GM04504 (cell line): Measurements from ENCODE around the gene CD5L.

Experiments used
- DNase-seq: peaks from one replicate; pipeline ENCODE4 v3.0.0-alpha.2; 2012; ENCODE audit warnings: low read depth

CD5L gene

DNA sequence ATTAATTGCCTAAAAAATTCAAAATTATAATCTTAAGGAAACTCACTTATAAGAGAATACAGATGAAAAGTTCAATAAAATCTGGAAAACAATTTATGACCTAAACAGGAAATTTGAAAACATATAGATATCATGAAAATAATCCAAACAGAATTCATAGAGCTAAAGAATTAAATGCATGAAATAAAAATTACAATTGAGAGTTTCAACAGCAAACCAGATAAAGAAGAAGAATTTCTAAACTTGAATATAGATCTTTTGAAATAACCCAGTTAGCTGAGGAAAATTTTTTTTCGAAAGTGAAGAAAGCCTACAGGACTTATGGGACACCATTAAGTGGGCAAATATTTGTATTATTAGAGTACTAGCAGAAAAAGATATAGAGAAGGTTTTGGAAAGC, 28.3 kb downstream of the CD5L start:
- no peak for DNase-seq

DNA sequence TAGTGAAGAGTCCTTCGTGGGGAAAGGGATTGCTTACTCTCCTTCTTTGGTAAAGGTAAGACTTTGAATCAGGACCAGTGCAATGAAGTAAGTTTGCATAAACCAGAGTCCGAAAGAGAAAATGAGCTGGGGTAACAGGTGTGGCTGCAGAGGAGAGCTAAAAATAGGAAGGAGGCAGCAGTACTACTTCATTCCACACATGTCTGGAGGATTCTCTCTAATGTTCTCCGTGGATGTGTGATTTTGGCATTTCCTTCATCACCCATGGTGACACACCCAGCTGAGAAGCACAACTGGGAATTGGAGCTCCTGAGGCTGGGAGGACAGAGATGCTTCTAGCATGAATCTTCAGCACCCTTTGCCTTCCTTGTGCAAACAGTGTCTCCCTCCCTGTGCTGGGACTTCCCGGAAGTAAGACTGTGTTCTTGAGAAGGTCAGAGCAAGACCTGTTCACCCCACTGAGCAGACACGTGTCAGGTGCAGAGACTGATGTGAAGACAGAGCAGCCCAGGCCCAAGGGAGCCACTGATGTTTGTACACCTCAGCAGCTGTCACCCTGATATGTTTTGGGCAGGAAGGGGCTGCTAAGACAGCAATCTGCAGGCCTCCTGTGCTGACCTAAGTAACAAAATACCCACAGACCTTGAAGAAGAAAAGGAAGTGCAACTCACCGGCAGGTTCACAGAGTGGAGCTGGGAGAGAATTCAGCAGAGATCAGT, 35.0 kb downstream of the CD5L start:
- no peak for DNase-seq

DNA sequence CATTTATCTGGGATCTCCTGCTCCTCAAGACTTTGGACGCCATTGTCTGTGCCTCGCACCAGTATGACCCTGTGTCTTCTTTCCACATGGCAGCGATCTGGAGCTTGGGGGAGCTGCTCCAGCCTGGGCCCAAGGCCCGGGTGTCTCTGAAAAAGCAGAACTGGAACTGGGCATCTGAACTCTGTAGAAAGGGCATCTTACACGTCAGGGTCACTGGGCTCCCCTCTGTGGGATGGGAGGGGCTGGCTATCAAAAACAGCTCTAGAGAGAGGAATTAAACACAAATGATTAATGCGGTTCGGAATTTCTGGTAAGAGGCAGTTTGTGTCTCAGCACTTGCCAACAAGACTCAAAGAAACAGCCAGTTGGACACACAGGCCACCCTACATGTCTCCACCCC, 37.8 kb downstream of the CD5L start:
- DNase-seq, result no peak

DNA sequence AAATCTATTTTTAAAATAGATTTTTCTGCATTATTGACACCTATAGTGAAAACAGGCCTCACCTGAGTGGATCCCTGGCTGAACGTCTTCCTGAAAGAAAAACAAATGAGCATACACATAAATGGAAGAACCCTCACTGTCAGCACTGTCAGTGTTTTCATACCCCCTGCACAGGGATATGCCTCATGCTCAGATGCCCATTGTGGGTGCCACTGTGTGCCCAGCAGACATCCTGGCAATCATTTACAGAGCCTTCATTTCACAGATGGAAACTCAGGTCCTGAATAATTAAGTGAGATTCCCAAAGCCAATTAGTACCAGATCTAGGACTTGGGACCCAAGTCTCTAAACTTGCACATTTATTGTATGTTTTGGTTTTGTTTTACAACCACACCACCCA, 41.6 kb downstream of the CD5L start:
- no peak for DNase-seq

DNA sequence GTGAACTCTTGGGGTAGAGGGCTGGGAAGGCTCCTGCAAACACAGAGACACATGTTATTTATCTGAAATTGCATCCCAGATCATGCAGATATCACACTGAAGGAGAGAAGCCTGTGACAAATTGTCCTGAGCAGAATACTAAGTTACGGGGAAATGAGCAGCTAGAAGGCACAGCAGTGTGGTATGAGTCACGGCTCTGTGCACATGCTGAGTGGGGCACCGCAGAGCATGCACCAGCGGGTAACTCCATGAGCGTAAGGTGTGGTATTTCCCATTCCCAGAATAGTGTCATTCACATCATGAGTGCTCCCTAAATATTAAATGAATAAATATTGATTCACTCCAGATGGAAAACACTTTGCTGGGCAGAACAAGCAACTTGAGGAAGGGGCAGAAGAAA, 43.4 kb downstream of the CD5L start:
- DNase-seq, result no peak

DNA sequence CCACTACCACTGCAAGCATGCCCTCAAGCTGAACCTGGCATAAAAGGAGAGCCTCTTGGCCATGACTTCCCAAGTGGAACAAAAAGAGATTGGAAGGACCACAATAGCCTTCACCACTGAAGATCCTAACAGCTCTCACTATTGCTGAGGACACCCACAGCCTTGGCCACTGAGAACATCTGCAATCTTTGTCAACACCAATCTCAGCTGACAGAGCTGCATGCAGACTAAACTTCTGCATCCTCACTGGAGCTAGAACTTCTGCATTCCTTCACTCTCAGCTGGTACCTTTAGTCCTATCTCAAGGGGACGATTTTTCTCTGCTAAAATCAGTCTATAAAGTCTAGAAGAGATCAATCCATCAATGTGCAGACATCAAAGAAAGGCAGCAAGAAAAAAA, 56.4 kb downstream of the CD5L start:
- no peak for DNase-seq

DNA sequence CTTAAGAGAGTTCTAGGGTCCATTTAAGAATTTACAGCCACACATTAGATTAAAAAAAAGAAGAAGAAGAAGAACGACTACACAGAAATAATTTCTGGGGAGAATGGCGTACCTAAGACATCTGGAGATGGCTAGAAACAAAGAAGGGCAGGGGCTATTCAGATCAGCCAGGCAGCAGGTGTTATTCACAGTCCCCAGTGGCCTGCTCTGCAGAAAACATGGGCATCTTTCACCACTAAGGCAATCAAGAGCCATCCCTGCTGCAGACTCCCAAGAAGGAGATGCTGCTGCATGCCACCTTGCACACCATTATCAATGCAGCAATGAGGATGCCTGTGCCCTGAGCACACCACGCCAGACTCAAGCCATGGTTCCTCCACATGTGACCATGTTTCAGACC, 56.8 kb downstream of the CD5L start:
- no peak for DNase-seq

DNA sequence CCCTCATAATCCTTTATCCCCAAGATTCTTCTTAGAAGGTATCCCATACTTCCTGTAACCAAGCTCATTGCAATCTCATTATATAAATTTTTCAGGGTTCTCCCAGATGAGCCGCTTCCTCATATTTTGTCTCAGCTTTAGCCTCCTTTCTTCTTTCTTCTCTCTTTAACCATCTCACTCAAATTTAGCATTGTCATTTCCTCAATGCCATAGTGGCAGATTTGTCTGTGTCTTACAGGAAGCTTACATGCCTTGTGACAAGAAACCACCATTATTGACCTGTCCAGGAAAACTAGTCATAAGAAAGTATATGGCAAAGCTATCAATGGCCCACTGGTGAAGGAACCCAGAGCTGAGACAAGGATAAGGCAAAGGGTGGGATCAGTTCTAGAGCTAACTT, 58.7 kb downstream of the CD5L start:
- no peak for DNase-seq

DNA sequence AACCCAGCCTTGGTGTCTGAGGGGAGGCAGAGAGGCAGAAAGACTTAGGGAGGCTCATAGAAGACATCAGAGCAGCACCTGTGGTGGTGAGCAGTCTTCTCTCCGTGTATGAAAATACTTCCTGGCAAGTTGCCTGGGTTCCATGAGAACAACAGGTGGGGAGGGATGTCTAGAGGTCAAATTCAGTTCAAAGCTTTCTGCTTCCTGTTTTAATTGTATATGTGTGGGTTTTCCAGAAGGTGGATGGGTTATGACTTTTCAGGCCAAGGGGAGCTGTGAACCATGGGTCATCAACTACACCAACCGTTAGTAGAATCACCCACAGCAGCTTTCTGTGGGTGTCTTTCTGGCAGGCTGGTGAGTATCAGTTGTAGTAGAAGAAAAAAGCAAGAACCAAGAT, 60.6 kb downstream of the CD5L start:
- no peak for DNase-seq
